HEK293 (cell line): ENCODE results near the gene NISCH.

ENCODE experiments used
- EGR2 ChIP-seq: fragments of 450-650 bp; formaldehyde crosslinking; IDR thresholded peaks from 2 replicates; pipeline ENCODE4 v1.5.1; 2016; ENCODE audit warnings: low read depth, missing biosample characterization, missing genetic modification characterization
- SCRT1 ChIP-seq: fragments of 450-650 bp; formaldehyde crosslinking; IDR thresholded peaks from 2 replicates; pipeline ENCODE4 v1.5.1; 2016; ENCODE audit warnings: missing biosample characterization, missing genetic modification characterization, borderline replicate concordance
- SCRT2 ChIP-seq: fragments of 450-650 bp; formaldehyde crosslinking; IDR thresholded peaks from 2 replicates; pipeline ENCODE4 v1.5.1; 2016; ENCODE audit warnings: missing biosample characterization, missing genetic modification characterization
- SP3 ChIP-seq: fragments of 450-650 bp; formaldehyde crosslinking; IDR thresholded peaks from 2 replicates; pipeline ENCODE4 v1.5.1; 2016; ENCODE audit warnings: missing biosample characterization, missing genetic modification characterization
- WT1 ChIP-seq: fragments of 450-650 bp; formaldehyde crosslinking; IDR thresholded peaks from 2 replicates; pipeline ENCODE4 v1.5.1; 2016; ENCODE audit warnings: missing biosample characterization, missing genetic modification characterization
- ZBTB20 ChIP-seq: fragments of 450-650 bp; formaldehyde crosslinking; IDR thresholded peaks from 2 replicates; pipeline ENCODE4 v1.5.1; 2016; ENCODE audit warnings: missing biosample characterization, missing genetic modification characterization
- ZFHX2 ChIP-seq: fragments of 450-650 bp; formaldehyde crosslinking; conservative IDR thresholded peaks from 2 replicates; pipeline ENCODE4 v1.5.1; 2016; ENCODE audit warnings: missing biosample characterization, missing genetic modification characterization
- ZFP37 ChIP-seq: fragments of 450-650 bp; formaldehyde crosslinking; IDR thresholded peaks from 2 replicates; pipeline ENCODE4 v1.5.1; 2016; ENCODE audit warnings: missing biosample characterization, missing genetic modification characterization
- ZNF138 ChIP-seq: fragments of 450-650 bp; formaldehyde crosslinking; IDR thresholded peaks from 2 replicates; pipeline ENCODE4 v1.5.1; 2016; ENCODE audit warnings: missing biosample characterization, missing genetic modification characterization, borderline replicate concordance
- ZNF292 ChIP-seq: fragments of 450-650 bp; formaldehyde crosslinking; IDR thresholded peaks from 2 replicates; pipeline ENCODE4 v1.5.1; 2016; ENCODE audit warnings: low read depth, missing biosample characterization, missing genetic modification characterization, borderline replicate concordance
- ZNF311 ChIP-seq: fragments of 450-650 bp; formaldehyde crosslinking; IDR thresholded peaks from 2 replicates; pipeline ENCODE4 v1.5.1; 2017; ENCODE audit warnings: missing biosample characterization, missing genetic modification characterization, borderline replicate concordance
- ZNF341 ChIP-seq: fragments of 450-650 bp; formaldehyde crosslinking; IDR thresholded peaks from 2 replicates; pipeline ENCODE4; 2016; ENCODE audit warnings: low read depth, missing biosample characterization, missing genetic modification characterization
- ZNF350 ChIP-seq: fragments of 450-650 bp; formaldehyde crosslinking; IDR thresholded peaks from 2 replicates; pipeline ENCODE4 v1.5.0; 2017; ENCODE audit warnings: missing biosample characterization, mild to moderate bottlenecking, missing genetic modification characterization
- ZNF354C ChIP-seq: fragments of 450-650 bp; formaldehyde crosslinking; IDR thresholded peaks from 2 replicates; pipeline ENCODE4 v1.5.1; 2016; ENCODE audit warnings: missing biosample characterization, missing genetic modification characterization, low read depth, borderline replicate concordance
- ZNF404 ChIP-seq: fragments of 450-650 bp; formaldehyde crosslinking; IDR thresholded peaks from 2 replicates; pipeline ENCODE4 v1.5.1; 2017; ENCODE audit warnings: missing biosample characterization, missing genetic modification characterization
- ZNF426 ChIP-seq: fragments of 450-650 bp; formaldehyde crosslinking; IDR thresholded peaks from 2 replicates; pipeline ENCODE4 v1.5.1; 2017; ENCODE audit warnings: missing biosample characterization, missing genetic modification characterization, mild to moderate bottlenecking, inconsistent platforms, moderate library complexity
- ZNF560 ChIP-seq: fragments of 450-650 bp; formaldehyde crosslinking; IDR thresholded peaks from 2 replicates; pipeline ENCODE4 v1.5.1; 2017; ENCODE audit warnings: missing biosample characterization, missing genetic modification characterization, borderline replicate concordance
- ZNF677 ChIP-seq: fragments of 450-650 bp; IDR thresholded peaks from 2 replicates; pipeline ENCODE4 v1.5.0; 2018; ENCODE audit warnings: missing biosample characterization, mild to moderate bottlenecking, missing genetic modification characterization, moderate library complexity
- ZNF692 ChIP-seq: fragments of 450-650 bp; formaldehyde crosslinking; IDR thresholded peaks from 2 replicates; pipeline ENCODE4 v1.5.1; 2016; ENCODE audit warnings: missing biosample characterization, missing genetic modification characterization
- ZNF791 ChIP-seq: fragments of 450-650 bp; formaldehyde crosslinking; IDR thresholded peaks from 2 replicates; pipeline ENCODE4 v1.5.1; 2016; ENCODE audit warnings: missing biosample characterization, missing genetic modification characterization
- ZNF843 ChIP-seq: fragments of 450-650 bp; formaldehyde crosslinking; IDR thresholded peaks from 2 replicates; pipeline ENCODE4 v1.5.1; 2016; ENCODE audit warnings: missing biosample characterization, missing genetic modification characterization
- ZSCAN30 ChIP-seq: fragments of 450-650 bp; IDR thresholded peaks from 2 replicates; pipeline ENCODE4 v1.5.1; 2018; ENCODE audit warnings: missing biosample characterization, mild to moderate bottlenecking, missing genetic modification characterization, moderate library complexity
- ZSCAN4 ChIP-seq: fragments of 450-650 bp; formaldehyde crosslinking; IDR thresholded peaks from 2 replicates; pipeline ENCODE4 v1.5.1; 2017; ENCODE audit warnings: missing biosample characterization, missing genetic modification characterization
- ZXDB ChIP-seq: fragments of 450-650 bp; formaldehyde crosslinking; IDR thresholded peaks from 2 replicates; pipeline ENCODE4 v1.5.1; 2016; ENCODE audit warnings: missing biosample characterization, missing genetic modification characterization
- TF ChIP-seq, protein P1 (sequence below): fragments of 450-650 bp; formaldehyde crosslinking; IDR thresholded peaks from 2 replicates; pipeline ENCODE4 v1.5.0; 2017; ENCODE audit warnings: missing biosample characterization, missing genetic modification characterization, borderline replicate concordance
- TF ChIP-seq, protein P2 (sequence below): fragments of 450-650 bp; formaldehyde crosslinking; IDR thresholded peaks from 2 replicates; pipeline ENCODE4 v1.5.1; 2016; ENCODE audit warnings: missing biosample characterization, missing genetic modification characterization, borderline replicate concordance
- TF ChIP-seq, protein P3 (sequence below): fragments of 450-650 bp; formaldehyde crosslinking; IDR thresholded peaks from 2 replicates; pipeline ENCODE4 v1.5.1; 2017; ENCODE audit warnings: missing biosample characterization, missing genetic modification characterization

The NISCH gene

DNA sequence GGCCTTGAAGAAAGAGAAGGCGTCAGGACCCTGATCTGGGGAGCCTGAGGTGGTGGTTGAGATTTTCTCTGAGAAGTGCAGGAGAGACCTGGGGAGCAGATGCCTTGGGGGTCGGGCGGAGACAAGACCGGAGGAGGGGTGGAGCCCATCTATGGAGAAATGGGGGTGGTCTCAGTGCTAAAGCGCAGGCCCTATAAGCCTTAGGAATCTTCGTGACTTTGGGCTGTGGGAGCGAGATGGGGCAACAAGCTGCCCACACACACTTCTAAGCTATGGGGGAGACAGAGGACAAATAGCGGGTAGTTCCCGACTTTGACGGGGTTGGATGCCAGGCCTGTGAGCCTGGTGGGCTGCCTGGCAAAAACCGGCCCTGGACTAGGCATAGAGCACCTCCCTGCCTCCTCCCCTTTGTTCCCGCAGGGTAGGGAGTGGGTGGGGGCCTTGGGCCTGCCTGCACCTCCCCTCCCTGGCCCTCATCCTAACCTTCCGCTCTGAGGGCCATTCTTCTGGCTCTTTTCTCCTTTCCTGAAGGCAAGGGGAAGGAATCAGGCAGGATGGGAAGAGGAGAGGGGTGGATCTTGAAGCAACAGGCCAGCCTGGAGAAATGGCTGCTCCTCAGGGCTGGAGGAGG lies 880 bp downstream of the NISCH start (continued):
- TF ChIP-seq ZBTB20 (tag by site-specific recombination) (peak; percentile 100), SCRT1 (tag by site-specific recombination) (0 out of 2 replicates have a peak, but pooled peaks have one; percentile 61), WT1 (peak; percentile 59; the same call in 1 of the 2 replicates), ZFHX2 (peak; percentile 64), ZSCAN30 (no peak), EGR2 (tag by site-specific recombination) (peak; percentile 14; the same call in 1 of the 2 replicates), ZNF354C (tag by site-specific recombination) (no peak), SP3 (tag by site-specific recombination) (peak; percentile 77), ZNF692 (tag by site-specific recombination) (no peak), ZNF311 (no peak), ZNF404 (tag by site-specific recombination) (no peak), ZNF138 (tag by site-specific recombination) (no peak), ZSCAN4 (no peak), ZNF350 (tag by site-specific recombination) (no peak), SCRT2 (tag by site-specific recombination) (peak; percentile 92), ZNF791 (tag by site-specific recombination) (no peak), ZNF426 (tag by site-specific recombination) (no peak), ZNF843 (tag by site-specific recombination) (no peak), ZNF677 (tag by site-specific recombination) (no peak), ZXDB (no peak), ZNF292 (tag by site-specific recombination) (no peak), ZNF560 (tag by site-specific recombination) (no peak), ZNF341 (tag by site-specific recombination) (peak; percentile 70), ZFP37 (tag by site-specific recombination) (no peak)
- TF ChIP-seq, protein P1, sequence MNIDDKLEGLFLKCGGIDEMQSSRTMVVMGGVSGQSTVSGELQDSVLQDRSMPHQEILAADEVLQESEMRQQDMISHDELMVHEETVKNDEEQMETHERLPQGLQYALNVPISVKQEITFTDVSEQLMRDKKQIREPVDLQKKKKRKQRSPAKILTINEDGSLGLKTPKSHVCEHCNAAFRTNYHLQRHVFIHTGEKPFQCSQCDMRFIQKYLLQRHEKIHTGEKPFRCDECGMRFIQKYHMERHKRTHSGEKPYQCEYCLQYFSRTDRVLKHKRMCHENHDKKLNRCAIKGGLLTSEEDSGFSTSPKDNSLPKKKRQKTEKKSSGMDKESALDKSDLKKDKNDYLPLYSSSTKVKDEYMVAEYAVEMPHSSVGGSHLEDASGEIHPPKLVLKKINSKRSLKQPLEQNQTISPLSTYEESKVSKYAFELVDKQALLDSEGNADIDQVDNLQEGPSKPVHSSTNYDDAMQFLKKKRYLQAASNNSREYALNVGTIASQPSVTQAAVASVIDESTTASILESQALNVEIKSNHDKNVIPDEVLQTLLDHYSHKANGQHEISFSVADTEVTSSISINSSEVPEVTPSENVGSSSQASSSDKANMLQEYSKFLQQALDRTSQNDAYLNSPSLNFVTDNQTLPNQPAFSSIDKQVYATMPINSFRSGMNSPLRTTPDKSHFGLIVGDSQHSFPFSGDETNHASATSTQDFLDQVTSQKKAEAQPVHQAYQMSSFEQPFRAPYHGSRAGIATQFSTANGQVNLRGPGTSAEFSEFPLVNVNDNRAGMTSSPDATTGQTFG (tag by site-specific recombination): no peak
- TF ChIP-seq, protein P2, sequence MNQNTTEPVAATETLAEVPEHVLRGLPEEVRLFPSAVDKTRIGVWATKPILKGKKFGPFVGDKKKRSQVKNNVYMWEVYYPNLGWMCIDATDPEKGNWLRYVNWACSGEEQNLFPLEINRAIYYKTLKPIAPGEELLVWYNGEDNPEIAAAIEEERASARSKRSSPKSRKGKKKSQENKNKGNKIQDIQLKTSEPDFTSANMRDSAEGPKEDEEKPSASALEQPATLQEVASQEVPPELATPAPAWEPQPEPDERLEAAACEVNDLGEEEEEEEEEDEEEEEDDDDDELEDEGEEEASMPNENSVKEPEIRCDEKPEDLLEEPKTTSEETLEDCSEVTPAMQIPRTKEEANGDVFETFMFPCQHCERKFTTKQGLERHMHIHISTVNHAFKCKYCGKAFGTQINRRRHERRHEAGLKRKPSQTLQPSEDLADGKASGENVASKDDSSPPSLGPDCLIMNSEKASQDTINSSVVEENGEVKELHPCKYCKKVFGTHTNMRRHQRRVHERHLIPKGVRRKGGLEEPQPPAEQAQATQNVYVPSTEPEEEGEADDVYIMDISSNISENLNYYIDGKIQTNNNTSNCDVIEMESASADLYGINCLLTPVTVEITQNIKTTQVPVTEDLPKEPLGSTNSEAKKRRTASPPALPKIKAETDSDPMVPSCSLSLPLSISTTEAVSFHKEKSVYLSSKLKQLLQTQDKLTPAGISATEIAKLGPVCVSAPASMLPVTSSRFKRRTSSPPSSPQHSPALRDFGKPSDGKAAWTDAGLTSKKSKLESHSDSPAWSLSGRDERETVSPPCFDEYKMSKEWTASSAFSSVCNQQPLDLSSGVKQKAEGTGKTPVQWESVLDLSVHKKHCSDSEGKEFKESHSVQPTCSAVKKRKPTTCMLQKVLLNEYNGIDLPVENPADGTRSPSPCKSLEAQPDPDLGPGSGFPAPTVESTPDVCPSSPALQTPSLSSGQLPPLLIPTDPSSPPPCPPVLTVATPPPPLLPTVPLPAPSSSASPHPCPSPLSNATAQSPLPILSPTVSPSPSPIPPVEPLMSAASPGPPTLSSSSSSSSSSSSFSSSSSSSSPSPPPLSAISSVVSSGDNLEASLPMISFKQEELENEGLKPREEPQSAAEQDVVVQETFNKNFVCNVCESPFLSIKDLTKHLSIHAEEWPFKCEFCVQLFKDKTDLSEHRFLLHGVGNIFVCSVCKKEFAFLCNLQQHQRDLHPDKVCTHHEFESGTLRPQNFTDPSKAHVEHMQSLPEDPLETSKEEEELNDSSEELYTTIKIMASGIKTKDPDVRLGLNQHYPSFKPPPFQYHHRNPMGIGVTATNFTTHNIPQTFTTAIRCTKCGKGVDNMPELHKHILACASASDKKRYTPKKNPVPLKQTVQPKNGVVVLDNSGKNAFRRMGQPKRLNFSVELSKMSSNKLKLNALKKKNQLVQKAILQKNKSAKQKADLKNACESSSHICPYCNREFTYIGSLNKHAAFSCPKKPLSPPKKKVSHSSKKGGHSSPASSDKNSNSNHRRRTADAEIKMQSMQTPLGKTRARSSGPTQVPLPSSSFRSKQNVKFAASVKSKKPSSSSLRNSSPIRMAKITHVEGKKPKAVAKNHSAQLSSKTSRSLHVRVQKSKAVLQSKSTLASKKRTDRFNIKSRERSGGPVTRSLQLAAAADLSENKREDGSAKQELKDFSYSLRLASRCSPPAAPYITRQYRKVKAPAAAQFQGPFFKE (tag by site-specific recombination): no peak
- TF ChIP-seq, protein P3, sequence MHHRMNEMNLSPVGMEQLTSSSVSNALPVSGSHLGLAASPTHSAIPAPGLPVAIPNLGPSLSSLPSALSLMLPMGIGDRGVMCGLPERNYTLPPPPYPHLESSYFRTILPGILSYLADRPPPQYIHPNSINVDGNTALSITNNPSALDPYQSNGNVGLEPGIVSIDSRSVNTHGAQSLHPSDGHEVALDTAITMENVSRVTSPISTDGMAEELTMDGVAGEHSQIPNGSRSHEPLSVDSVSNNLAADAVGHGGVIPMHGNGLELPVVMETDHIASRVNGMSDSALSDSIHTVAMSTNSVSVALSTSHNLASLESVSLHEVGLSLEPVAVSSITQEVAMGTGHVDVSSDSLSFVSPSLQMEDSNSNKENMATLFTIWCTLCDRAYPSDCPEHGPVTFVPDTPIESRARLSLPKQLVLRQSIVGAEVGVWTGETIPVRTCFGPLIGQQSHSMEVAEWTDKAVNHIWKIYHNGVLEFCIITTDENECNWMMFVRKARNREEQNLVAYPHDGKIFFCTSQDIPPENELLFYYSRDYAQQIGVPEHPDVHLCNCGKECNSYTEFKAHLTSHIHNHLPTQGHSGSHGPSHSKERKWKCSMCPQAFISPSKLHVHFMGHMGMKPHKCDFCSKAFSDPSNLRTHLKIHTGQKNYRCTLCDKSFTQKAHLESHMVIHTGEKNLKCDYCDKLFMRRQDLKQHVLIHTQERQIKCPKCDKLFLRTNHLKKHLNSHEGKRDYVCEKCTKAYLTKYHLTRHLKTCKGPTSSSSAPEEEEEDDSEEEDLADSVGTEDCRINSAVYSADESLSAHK: no peak
